Mesendoderm (in vitro differentiated cells): ENCODE data around the gene CLIC4.
"Not testable (repeated sequence)": the region's sequence is repeated elsewhere in the genome, so short reads cannot be mapped to it uniquely, and the experiment has no call there.

ENCODE experiments used
- DNase-seq: peaks from one replicate; pipeline ENCODE4 v3.0.0; 2013
- H2AK5ac ChIP-seq: 2 replicates; pipeline ENCODE4 v1.6.1; 2013; ENCODE audit warnings: low read length, inconsistent platforms
- H2BK120ac ChIP-seq: 2 replicates; pipeline ENCODE4 v1.6.1; 2013; ENCODE audit warnings: low read depth, mild to moderate bottlenecking, low read length, moderate library complexity, mixed read lengths
- H2BK15ac ChIP-seq: replicated peaks from 2 replicates; pipeline ENCODE4 v1.6.1; 2013; ENCODE audit warnings: low read depth, mild to moderate bottlenecking, moderate library complexity
- H2BK5ac ChIP-seq: 2 replicates; pipeline ENCODE4 v1.6.1; 2013; ENCODE audit warnings: low read length, inconsistent platforms
- H3K18ac ChIP-seq: 2 replicates; pipeline ENCODE4 v1.6.1; 2013; ENCODE audit warnings: mild to moderate bottlenecking, low read length, mixed read lengths
- H3K23ac ChIP-seq: one replicate; pipeline ENCODE4 v1.6.1; 2013; ENCODE audit warnings: low read length
- H3K27ac ChIP-seq: 2 replicates; pipeline ENCODE4 v1.5.1; 2013; ENCODE audit warnings: low read depth, mild to moderate bottlenecking, inconsistent platforms, low read length, moderate library complexity
- H3K27me3 ChIP-seq: 2 replicates; pipeline ENCODE4 v1.6.1; 2013; ENCODE audit warnings: low read length, control low read depth, mild to moderate bottlenecking, inconsistent platforms; ENCODE audit not compliant: insufficient read depth, poor library complexity
- H3K36me3 ChIP-seq: 2 replicates; pipeline ENCODE4 v1.6.1; 2013; ENCODE audit warnings: low read length, inconsistent platforms; ENCODE audit not compliant: control insufficient read depth, insufficient read depth
- H3K4ac ChIP-seq: one replicate; pipeline ENCODE4 v1.6.1; 2013; ENCODE audit warnings: low read depth, mild to moderate bottlenecking, low read length, moderate library complexity
- H3K4me1 ChIP-seq: 2 replicates; pipeline ENCODE4 v1.6.1; 2013; ENCODE audit warnings: low read depth, low read length, inconsistent platforms; ENCODE audit not compliant: control insufficient read depth
- H3K4me2 ChIP-seq: 2 replicates; pipeline ENCODE4 v1.6.1; 2013; ENCODE audit warnings: low read length
- H3K4me3 ChIP-seq: 2 replicates; pipeline ENCODE4 v1.5.1; 2013; ENCODE audit warnings: mild to moderate bottlenecking, low read length
- H3K56ac ChIP-seq: one replicate; pipeline ENCODE4 v1.6.1; 2013; ENCODE audit warnings: low read length
- H3K79me1 ChIP-seq: 2 replicates; pipeline ENCODE4 v1.6.1; 2013; ENCODE audit warnings: low read length, inconsistent platforms
- H3K79me2 ChIP-seq: 2 replicates; pipeline ENCODE4 v1.6.1; 2013; ENCODE audit warnings: mild to moderate bottlenecking, low read length; ENCODE audit not compliant: control insufficient read depth, insufficient read depth
- H3K9ac ChIP-seq: 2 replicates; pipeline ENCODE4 v1.6.1; 2013; ENCODE audit warnings: low read length, inconsistent platforms
- H4K5ac ChIP-seq: one replicate; pipeline ENCODE4 v1.6.1; 2013; ENCODE audit warnings: low read length
- H4K8ac ChIP-seq: one replicate; pipeline ENCODE4 v1.6.1; 2013; ENCODE audit warnings: low read depth, mild to moderate bottlenecking, control low read depth, low read length, moderate library complexity
- WGBS: extraction: QIAGEN DNeasy Blood & Tissue Kit; methylation state at CpG from one replicate; pipeline ENCODE4 v1.1.7; 2013; ENCODE audit warnings: low lambda C conversion rate, missing lambda C conversion rate; ENCODE audit not compliant: insufficient coverage; ENCODE audit errors: extremely low coverage; 5-methylcytosine and 5-hydroxymethylcytosine counted together

Gene CLIC4

DNA sequence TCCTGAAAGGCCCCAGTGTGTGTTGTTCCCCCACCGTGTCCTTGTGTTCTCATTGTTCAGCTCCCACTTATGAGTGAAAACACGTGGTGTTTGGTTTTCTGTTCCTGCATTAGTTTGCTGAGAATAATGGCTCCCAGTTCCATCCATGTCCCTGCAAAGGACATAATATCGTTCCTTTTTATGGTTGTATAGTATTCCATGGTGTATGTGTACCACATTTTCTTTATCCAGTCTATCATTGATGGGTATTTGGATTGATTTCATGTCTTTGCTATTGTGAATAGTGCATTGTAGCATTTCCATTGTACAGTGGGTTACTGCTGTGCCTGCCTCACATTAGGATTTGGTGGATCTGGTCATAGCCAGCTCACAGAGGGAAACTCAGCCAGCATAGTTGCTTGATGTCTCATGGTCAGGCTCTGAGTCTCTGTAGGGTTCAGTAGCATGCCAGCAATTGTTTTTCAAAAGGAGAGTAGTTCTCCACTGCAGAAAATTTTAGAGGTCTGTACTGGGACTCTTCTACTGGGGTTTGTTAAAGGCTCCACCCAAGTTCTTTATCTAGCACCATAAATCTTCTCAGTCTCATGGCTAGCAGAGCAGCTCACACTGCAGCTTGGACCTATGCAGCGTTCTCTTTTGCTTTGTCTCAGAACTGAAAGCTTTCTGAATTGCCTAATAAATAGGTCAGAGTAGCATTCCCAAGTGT, 143.9 kb downstream of the CLIC4 start:
- Histone ChIP-seq H3K9ac (no peak overlapping the region), H3K4me3 (no peak overlapping the region), H3K23ac (no peak overlapping the region), H3K4me2 (no peak overlapping the region), H2AK5ac (no peak overlapping the region), H3K18ac (no peak overlapping the region), H3K4ac (no peak overlapping the region), H3K4me1 (no peaks in the 10 kb centered on the region), H2BK120ac (no peak overlapping the region), H4K8ac (no peak overlapping the region), H2BK15ac (no peak overlapping the region), H3K56ac (no peak overlapping the region), H2BK5ac (no peak overlapping the region), H3K79me1 (no peaks in the 10 kb centered on the region), H3K36me3 (no peaks in the 10 kb centered on the region), H3K27me3 (no peaks in the 10 kb centered on the region), H3K79me2 (no peaks in the 10 kb centered on the region), H4K5ac (no peak overlapping the region), H3K27ac (no peak overlapping the region)
- DNase-seq: no peak
- no CpG with 5 or more reads among the region's 4 CpGs for WGBS

DNA sequence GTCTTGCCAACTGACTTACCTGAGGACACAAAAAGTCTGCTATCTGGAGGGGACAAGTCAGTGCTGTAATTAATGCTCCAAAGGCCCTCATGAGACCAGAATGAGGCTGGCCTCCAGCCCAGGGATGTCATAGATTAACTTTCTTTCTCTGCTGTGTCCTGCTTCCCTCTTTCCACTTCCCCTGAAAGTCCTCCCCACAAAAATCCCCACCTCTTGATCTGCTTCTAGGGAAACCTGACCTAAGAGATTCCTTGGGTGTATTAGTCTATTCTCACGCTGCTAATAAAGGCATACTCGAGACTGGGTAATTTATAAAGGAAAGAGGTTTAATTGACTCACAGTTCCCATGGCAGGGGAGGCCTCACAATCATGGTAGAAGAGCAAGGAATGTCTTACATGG, 145.6 kb downstream of the CLIC4 start:
- Histone ChIP-seq H3K4ac (no peak overlapping the region), H2BK15ac (no peak overlapping the region), H2AK5ac (no peak overlapping the region), H2BK5ac (no peak overlapping the region), H3K56ac (no peak overlapping the region), H4K8ac (no peak overlapping the region), H3K27ac (no peak overlapping the region), H3K36me3 (no peaks in the 10 kb centered on the region), H3K4me1 (no peaks in the 10 kb centered on the region), H3K23ac (no peak overlapping the region), H2BK120ac (no peak overlapping the region), H3K27me3 (no peaks in the 10 kb centered on the region), H4K5ac (no peak overlapping the region), H3K79me2 (no peaks in the 10 kb centered on the region), H3K79me1 (no peaks in the 10 kb centered on the region), H3K9ac (no peak overlapping the region), H3K18ac (no peak overlapping the region), H3K4me2 (no peak overlapping the region), H3K4me3 (no peak overlapping the region)
- no CpG with 5 or more reads among the region's 2 CpGs for WGBS
- DNase-seq: no peak

DNA sequence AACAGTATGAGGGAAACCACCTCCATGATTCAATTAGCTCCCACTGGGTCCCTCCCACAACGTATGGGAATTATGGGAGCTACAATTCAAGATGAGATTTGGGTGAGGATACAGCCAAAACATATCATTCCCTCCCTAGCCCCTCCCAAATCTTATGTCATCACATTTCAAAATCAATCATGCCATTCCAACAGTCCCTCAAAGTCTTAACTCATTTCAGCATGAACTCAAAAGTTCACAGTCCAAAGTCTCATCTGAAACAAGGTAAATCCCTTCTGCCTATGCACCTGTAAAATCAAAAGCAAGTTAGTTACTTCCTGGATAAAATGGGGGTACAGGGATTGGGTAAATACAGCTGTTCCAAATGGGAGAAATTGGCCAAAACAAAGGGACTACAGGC, 146.1 kb downstream of the CLIC4 start:
- not testable (repeated sequence) for H3K4me2 ChIP-seq, H2AK5ac ChIP-seq, H3K18ac ChIP-seq, H3K36me3 ChIP-seq, H2BK15ac ChIP-seq, DNase-seq, H3K4ac ChIP-seq, H3K23ac ChIP-seq, H4K8ac ChIP-seq, H4K5ac ChIP-seq, H3K4me3 ChIP-seq, H3K4me1 ChIP-seq, H2BK120ac ChIP-seq, H3K27me3 ChIP-seq, H3K56ac ChIP-seq, H3K27ac ChIP-seq, H3K9ac ChIP-seq, H3K79me2 ChIP-seq, H3K79me1 ChIP-seq, H2BK5ac ChIP-seq
- no CpG with 5 or more reads among the region's 1 CpG for WGBS

DNA sequence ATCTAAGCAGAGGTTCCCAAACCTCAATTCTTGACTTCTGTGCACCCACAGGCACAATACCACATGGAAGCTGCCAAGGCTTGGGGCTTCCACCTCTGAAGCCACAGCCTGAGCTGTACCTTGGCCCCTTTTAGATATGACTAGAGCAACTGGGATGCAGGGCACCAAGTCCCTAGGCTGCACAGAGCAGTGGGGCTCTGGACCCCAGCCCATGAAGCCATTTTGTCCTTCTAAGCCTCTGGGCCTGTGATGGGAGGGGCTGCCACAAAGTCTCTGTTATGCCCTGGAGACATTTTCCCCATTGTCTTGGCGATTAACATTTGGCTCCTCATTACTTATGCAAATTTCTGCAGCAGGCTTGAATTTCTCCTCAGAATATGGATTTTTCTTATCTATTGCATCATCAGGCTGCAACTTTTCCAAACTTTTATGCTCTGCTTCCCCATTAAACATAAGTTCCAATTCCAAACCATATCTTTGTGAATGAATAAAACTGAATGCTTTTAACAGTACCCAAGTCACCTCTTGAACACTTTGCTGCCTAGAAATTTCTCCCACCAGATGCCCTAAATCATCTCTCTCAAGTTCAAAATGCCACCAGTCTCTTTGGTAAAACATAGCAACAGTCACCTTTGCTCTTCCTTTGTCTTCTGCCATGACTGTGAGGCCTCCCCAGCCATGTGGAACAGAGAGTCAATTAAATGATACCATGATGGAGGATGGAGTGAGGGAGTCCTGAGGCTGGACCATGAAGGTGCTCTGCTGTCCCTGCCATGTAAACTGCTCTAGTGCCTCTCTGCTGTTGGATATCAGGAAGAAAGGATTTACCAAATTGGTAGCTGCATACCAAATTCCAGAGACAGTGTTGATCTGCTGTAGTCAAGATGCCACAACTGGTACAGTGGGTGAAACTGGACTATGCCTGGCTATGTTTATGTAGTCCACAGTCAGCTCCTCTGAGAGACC, 147.2 kb downstream of the CLIC4 start:
- no CpG with 5 or more reads among the region's 1 CpG for WGBS
- no peak for DNase-seq

DNA sequence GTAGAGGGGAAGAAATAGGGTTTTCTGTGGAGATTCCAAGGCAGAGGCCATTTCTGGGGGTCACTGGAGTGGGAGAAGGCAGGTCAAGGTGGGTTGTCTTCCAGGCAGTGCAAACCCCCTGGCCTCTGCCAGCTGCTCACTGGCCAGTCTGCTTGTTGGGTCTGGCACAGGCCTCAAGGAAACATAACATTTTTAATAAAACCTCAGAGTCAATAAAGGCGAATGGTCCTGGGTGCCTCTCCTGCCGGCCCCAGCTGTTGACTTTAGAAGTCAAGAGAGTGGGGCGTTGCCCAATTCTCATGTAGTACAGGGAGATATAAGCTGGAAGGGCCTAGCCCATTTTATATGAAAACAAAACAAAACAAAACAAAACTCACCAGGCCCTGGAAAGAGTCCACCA, 148.2 kb downstream of the CLIC4 start:
- no peak overlapping the region for H2AK5ac ChIP-seq
- no peak overlapping the region for H4K8ac ChIP-seq
- H3K56ac ChIP-seq: no peak overlapping the region
- H3K23ac ChIP-seq: no peak overlapping the region
- H3K9ac ChIP-seq: no peak overlapping the region
- no peak overlapping the region for H3K4ac ChIP-seq
- H3K79me1 ChIP-seq: no peaks in the 10 kb centered on the region
- no peaks in the 10 kb centered on the region for H3K36me3 ChIP-seq
- H4K5ac ChIP-seq: no peak overlapping the region
- no peak overlapping the region for H2BK5ac ChIP-seq
- no peaks in the 10 kb centered on the region for H3K4me1 ChIP-seq
- H3K27ac ChIP-seq: no peak overlapping the region
- no peak overlapping the region for H3K4me2 ChIP-seq
- H3K18ac ChIP-seq: no peak overlapping the region
- no peak overlapping the region for H2BK15ac ChIP-seq
- no peak overlapping the region for H3K4me3 ChIP-seq
- H3K79me2 ChIP-seq: no peaks in the 10 kb centered on the region
- no peak for DNase-seq
- WGBS: no CpG with 5 or more reads among the region's 3 CpGs
- no peak overlapping the region for H2BK120ac ChIP-seq
- no peaks in the 10 kb centered on the region for H3K27me3 ChIP-seq

More for the DNA sequence above, 147.2 kb downstream of the CLIC4 start:
- Histone ChIP-seq H4K5ac (no peak overlapping the region), H2BK15ac (no peak overlapping the region), H3K18ac (no peak overlapping the region), H3K79me2 (no peaks in the 10 kb centered on the region), H2BK120ac (no peak overlapping the region), H3K4me3 (no peak overlapping the region), H3K4me1 (no peaks in the 10 kb centered on the region), H3K36me3 (no peaks in the 10 kb centered on the region), H3K79me1 (no peaks in the 10 kb centered on the region), H2AK5ac (no peak overlapping the region), H3K4me2 (no peak overlapping the region), H3K9ac (no peak overlapping the region), H3K4ac (no peak overlapping the region), H2BK5ac (no peak overlapping the region), H3K56ac (no peak overlapping the region), H3K27ac (no peak overlapping the region), H3K23ac (no peak overlapping the region), H3K27me3 (no peaks in the 10 kb centered on the region), H4K8ac (no peak overlapping the region)
